Ovary (tissue), 1 donor: Measurements from ENCODE around the gene CRABP2.

ENCODE experiments used
- EP300 ChIP-seq: sonication (generic); formaldehyde crosslinking; IDR thresholded peaks from one replicate; pipeline ENCODE4 v1.6.1; 2017; ENCODE audit warnings: antibody characterized with exemption
- POLR2A ChIP-seq: fragments of 450-650 bp; IDR thresholded peaks from one replicate; pipeline ENCODE4 v1.6.1; 2017; ENCODE audit warnings: antibody characterized with exemption, mild to moderate bottlenecking, moderate library complexity

DNA sequence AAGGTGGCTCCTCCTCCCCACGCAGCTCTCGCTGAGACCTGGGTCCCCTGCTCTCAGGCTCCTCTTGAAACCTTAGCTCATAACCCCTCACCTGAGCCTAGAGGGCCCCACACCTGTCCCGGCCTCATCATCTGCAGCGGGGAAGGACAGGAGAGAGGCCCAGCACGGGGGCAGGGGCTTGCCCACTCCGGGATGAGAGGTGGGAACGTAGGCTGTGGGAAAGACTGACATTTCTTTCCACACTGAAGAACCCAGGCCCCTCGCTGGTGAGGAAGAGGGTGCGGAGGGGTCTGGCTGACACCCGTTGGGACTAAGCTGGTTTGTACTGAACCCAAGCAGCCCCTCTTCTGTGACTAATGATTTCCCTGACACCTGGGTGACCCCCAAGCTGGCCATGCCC, 14.2 kb downstream of the CRABP2 start:
- TF ChIP-seq EP300 (no peak), POLR2A (no peak)
